HepG2 (cell line): ENCODE measurements around the gene SHMT1. TPM values are rescaled to one million over a fixed set of nuclear protein-coding genes. Genes with fewer than 3 reads are reported as not detected.

ENCODE experiments used
- ATF2 ChIP-seq: sonication (generic); formaldehyde crosslinking; IDR thresholded peaks from 2 replicates; pipeline ENCODE4 v1.4.0; 2020; ENCODE audit warnings: missing genetic modification reagents
- DBP ChIP-seq: sonication (generic); formaldehyde crosslinking; IDR thresholded peaks from 2 replicates; pipeline ENCODE4 v1.4.0; 2020; ENCODE audit warnings: missing genetic modification reagents; ENCODE audit errors: not compliant biosample characterization
- IKZF1 ChIP-seq: fragments of 450-650 bp; IDR thresholded peaks from 2 replicates; pipeline ENCODE4 v1.7.1; 2016
- KLF15 ChIP-seq: sonication (generic); formaldehyde crosslinking; IDR thresholded peaks from 2 replicates; pipeline ENCODE4 v1.8.1; 2023; ENCODE audit warnings: borderline replicate concordance, mild to moderate bottlenecking, inconsistent platforms, missing genetic modification reagents, mixed read lengths
- MED1 ChIP-seq: sonication (generic); formaldehyde crosslinking; IDR thresholded peaks from 2 replicates; pipeline ENCODE4 v1.4.0; 2020; ENCODE audit warnings: missing genetic modification reagents
- RELA ChIP-seq: sonication (generic); formaldehyde crosslinking; IDR thresholded peaks from 2 replicates; pipeline ENCODE4 v1.4.0; 2020; ENCODE audit warnings: missing genetic modification reagents
- SETDB1 ChIP-seq: sonication (generic); formaldehyde crosslinking; IDR thresholded peaks from 2 replicates; pipeline ENCODE4 v1.5.1; 2020; ENCODE audit warnings: missing genetic modification reagents, mild to moderate bottlenecking, borderline replicate concordance
- SNAPC4 ChIP-seq: sonication (generic); formaldehyde crosslinking; IDR thresholded peaks from 2 replicates; pipeline ENCODE4 v1.4.0; 2020; ENCODE audit warnings: mild to moderate bottlenecking, missing genetic modification reagents
- SSRP1 ChIP-seq: IDR thresholded peaks from 2 replicates; pipeline ENCODE4 v1.6.1; 2016; ENCODE audit warnings: control low read depth
- ZMYM2 ChIP-seq: sonication (generic); formaldehyde crosslinking; IDR thresholded peaks from 2 replicates; pipeline ENCODE4 v1.8.0; 2022; ENCODE audit warnings: mild to moderate bottlenecking, missing genetic modification reagents
- ZNF609 ChIP-seq: sonication (generic); formaldehyde crosslinking; IDR thresholded peaks from 2 replicates; pipeline ENCODE4 v1.4.0; 2020; ENCODE audit warnings: mild to moderate bottlenecking, missing genetic modification reagents, borderline replicate concordance
- polyA plus RNA-seq, 8 experiments: library from polyadenylated mRNA; depleted of rRNA in 3 of 8; stranded (reverse) in 7 of 8; unstranded in 1 of 8; fragments of >200 nt; fragmentation: Illumina TruSeq in 4 of 8; extraction: Trizol in 4 of 8; gene quantifications; 2 replicates each; pipeline versions ENCODE4 v1.2.1 to v1.2.3, GENCODE V29; 2011 to 2016; ENCODE audit warnings: low read depth in 4 of 8, missing spikeins in 1 of 8, mixed read lengths in 1 of 8; ENCODE audit not compliant: insufficient read depth in 1 of 8
- total RNA-seq, 5 experiments: library from RNA; depleted of rRNA; stranded (reverse); fragments of >200 nt; fragmentation: Illumina TruSeq; extraction: Trizol; gene quantifications; 2 replicates each; pipeline ENCODE4 v1.2.3, GENCODE V29; 2016; ENCODE audit warnings: low read depth in 1 of 5

The SHMT1 gene
- total and polyA plus RNA-seq, 2 of the 13 experiments (the other 11 are each of a cell fraction or from before 2014, with no cell fraction given) = 21.3 to 48.8 TPM

- TF ChIP-seq ZMYM2 (CRISPR knock-in tag) (no peak), MED1 (CRISPR knock-in tag) (peak; percentile 25; the same call in 1 of the 2 replicates), RELA (no peak; the same call in 1 of the 2 replicates), KLF15 (CRISPR knock-in tag) (peak; percentile 82; the same call in 1 of the 2 replicates), SETDB1 (CRISPR knock-in tag) (no peak), IKZF1 (no peak), SSRP1 (CRISPR knock-in tag) (no peak), ZNF609 (CRISPR knock-in tag) (no peak), SNAPC4 (CRISPR knock-in tag) (peak; percentile 79; the same call in 1 of the 2 replicates), ATF2 (CRISPR knock-in tag) (no peak), DBP (CRISPR knock-in tag) (no peak)
Measured at GRCh38 chr17:18314731-18315561, 48.4 kb downstream of the SHMT1 start, which contains the start of the genes SMCR8 and TOP3A (continued).
